ENCODE measurements around the gene SLC31A2.
"Not testable (repeated sequence)": the region's sequence is repeated elsewhere in the genome, so short reads cannot be mapped to it uniquely, and the experiment has no call there.

SLC31A2 gene

DNA sequence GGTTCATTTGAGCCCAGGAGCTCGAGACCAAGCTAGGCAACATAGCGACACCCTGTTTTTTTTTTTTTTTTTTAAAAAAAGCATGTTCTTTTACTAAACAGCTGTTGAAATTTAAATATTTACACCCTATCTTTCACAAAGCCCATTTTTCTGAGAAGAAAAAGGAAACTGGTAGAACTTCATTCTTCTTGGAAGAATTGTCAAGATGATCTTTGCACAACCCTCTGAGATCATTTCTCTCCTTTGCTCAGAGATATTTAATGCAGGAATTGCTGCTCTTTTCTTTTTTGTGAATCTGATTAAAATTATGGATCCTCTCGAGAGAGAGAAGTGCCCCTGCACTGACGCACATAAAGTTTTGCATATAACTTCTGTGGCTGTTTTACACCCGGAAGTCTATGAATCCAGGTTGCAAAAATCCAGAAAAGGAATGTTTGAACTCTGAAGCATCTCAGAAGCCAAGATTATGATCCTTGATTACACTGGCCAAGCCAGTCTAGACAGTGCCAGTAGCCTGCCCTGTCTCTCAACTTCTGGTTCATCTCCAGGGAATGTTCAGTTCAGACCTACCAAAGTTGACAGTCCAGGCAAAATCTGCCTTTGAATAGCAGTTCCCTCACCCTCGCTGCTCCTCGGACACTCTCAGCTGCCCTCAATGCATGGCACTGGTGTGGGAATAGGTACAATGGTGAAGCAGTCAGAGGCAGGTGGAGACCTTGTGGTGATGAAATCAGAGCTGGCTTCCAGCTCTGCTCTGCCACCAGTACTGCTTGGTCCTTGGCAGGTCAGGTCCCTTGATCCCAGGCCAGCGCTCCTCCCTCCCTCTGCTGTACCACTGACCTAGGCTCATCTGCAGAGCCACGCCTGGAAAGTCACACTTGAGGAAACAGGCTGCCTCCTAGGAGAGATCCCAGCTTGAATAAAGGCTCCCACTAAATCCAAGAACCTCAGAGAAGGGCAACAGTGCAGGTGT is 13.3 kb upstream of the SLC31A2 start:
- no peak overlapping the region for H3K9ac ChIP-seq (ENCODE audit: low read depth in 1 of 2, low read length in 2 of 2)
- peaks cover 0 to 4% of the 10 kb centered on the region in 2 donors for H3K27me3 ChIP-seq (ENCODE audit: control insufficient read depth in 1 of 2, insufficient read depth in 2 of 2, low read length in 2 of 2)
- H3K4me1 ChIP-seq (ENCODE audit: control insufficient read depth in 1 of 2, insufficient read depth in 2 of 2, low read length in 2 of 2) = no peaks in the 10 kb centered on the region
- H3K9me3 ChIP-seq (ENCODE audit: control insufficient read depth in 1 of 2, low read length in 2 of 2) = no peaks in the 10 kb centered on the region
- H3K27ac ChIP-seq (ENCODE audit: low read depth, low read length) = no peak overlapping the region
- H3K4me3 ChIP-seq (ENCODE audit: low read depth in 1 of 2, low read length in 2 of 2) = no peak overlapping the region
- H3K36me3 ChIP-seq (ENCODE audit: control insufficient read depth in 1 of 2, insufficient read depth in 2 of 2, low read length in 2 of 2) = no peaks in the 10 kb centered on the region

DNA sequence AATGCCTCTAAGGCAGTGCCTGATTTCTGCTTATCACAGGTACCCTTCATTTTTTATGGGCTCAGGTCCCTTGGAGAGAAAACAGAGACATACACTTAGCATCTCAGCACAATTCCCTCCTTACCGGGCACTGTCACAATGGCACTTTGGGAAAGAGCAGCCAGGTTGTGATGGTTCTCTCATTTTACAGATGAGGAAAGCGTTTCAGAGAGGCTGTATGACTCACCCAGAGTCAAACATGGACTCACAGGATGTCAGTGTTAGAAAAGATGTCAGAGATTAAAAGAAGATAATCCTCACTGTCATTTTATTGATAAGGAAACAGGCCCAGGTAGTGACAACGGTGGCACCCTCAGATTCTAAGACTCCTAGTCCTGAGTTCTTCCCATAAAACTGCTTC is 12.0 kb upstream of the SLC31A2 start:
- H3K9me3 ChIP-seq (ENCODE audit: control insufficient read depth in 1 of 2, low read length in 2 of 2) = no peaks in the 10 kb centered on the region
- no peak overlapping the region for H3K9ac ChIP-seq (ENCODE audit: low read depth in 1 of 2, low read length in 2 of 2)
- no peaks in the 10 kb centered on the region for H3K36me3 ChIP-seq (ENCODE audit: control insufficient read depth in 1 of 2, insufficient read depth in 2 of 2, low read length in 2 of 2)
- no peak overlapping the region for H3K27ac ChIP-seq (ENCODE audit: low read depth, low read length)
- peaks cover 0 to 8% of the 10 kb centered on the region in 2 donors for H3K27me3 ChIP-seq (ENCODE audit: control insufficient read depth in 1 of 2, insufficient read depth in 2 of 2, low read length in 2 of 2)
- H3K4me1 ChIP-seq (ENCODE audit: control insufficient read depth in 1 of 2, insufficient read depth in 2 of 2, low read length in 2 of 2) = no peaks in the 10 kb centered on the region
- no peak overlapping the region for H3K4me3 ChIP-seq (ENCODE audit: low read depth in 1 of 2, low read length in 2 of 2)

DNA sequence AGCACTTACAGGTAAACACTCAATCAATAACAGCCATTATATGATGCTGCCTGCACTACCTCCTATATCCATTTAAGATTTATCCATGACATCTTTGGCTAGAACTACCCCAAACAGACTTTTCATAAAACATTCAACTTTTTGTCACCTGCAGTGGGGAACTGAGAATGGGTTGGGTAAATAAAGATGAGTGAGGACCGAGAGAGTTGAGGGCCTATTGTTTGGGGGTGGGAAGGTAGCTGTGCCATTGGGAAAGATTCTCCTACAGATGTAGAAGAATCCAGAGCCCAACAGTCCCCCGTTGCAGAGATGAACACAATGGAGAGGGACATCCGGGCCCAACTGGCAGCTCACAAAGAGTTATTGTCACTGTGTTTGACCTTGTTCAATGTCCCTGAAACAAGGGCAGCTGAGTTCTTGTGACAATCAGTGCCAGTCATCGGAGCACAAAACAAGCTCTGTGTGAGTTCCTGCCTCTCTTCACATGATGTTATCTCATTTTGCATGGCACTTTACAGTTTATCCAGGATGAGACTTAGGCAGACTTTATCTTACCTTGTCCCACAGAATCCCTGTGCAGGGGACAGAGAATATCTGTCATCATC is 11.5 kb upstream of the SLC31A2 start:
- H3K4me1 ChIP-seq (ENCODE audit: control insufficient read depth in 1 of 2, insufficient read depth in 2 of 2, low read length in 2 of 2) = no peaks in the 10 kb centered on the region
- no peak overlapping the region for H3K27ac ChIP-seq (ENCODE audit: low read depth, low read length)
- H3K9me3 ChIP-seq (ENCODE audit: control insufficient read depth in 1 of 2, low read length in 2 of 2) = no peaks in the 10 kb centered on the region
- H3K9ac ChIP-seq (ENCODE audit: low read depth in 1 of 2, low read length in 2 of 2) = no peak overlapping the region
- peaks cover 0 to 8% of the 10 kb centered on the region in 2 donors for H3K27me3 ChIP-seq (ENCODE audit: control insufficient read depth in 1 of 2, insufficient read depth in 2 of 2, low read length in 2 of 2)
- H3K36me3 ChIP-seq (ENCODE audit: control insufficient read depth in 1 of 2, insufficient read depth in 2 of 2, low read length in 2 of 2) = no peaks in the 10 kb centered on the region
- no peak overlapping the region for H3K4me3 ChIP-seq (ENCODE audit: low read depth in 1 of 2, low read length in 2 of 2)

DNA sequence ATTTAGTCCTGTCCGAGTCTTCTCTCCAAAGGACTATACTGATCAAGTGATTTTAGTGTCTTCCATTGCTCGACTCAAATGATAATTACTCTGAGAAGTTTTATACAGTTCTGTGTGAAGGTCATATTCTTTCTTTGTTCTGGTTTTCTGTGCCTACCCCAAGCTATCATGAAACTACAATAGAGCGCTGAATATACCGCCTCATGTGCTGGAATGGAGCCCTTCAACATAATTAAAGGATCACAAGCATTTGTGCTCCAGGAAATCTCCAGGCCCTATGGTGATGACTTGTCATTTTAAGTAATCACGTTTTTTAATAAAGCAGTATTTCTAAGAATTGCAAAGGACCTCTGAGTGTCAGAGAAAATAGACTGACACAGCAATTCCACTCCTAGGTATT is 10.9 kb upstream of the SLC31A2 start:
- no peaks in the 10 kb centered on the region for H3K36me3 ChIP-seq (ENCODE audit: control insufficient read depth in 1 of 2, insufficient read depth in 2 of 2, low read length in 2 of 2)
- H3K4me1 ChIP-seq (ENCODE audit: control insufficient read depth in 1 of 2, insufficient read depth in 2 of 2, low read length in 2 of 2) = no peaks in the 10 kb centered on the region
- no peak overlapping the region for H3K27ac ChIP-seq (ENCODE audit: low read depth, low read length)
- no peak overlapping the region for H3K4me3 ChIP-seq (ENCODE audit: low read depth in 1 of 2, low read length in 2 of 2)
- no peak overlapping the region for H3K9ac ChIP-seq (ENCODE audit: low read depth in 1 of 2, low read length in 2 of 2)
- H3K9me3 ChIP-seq (ENCODE audit: control insufficient read depth in 1 of 2, low read length in 2 of 2) = no peaks in the 10 kb centered on the region
- H3K27me3 ChIP-seq (ENCODE audit: control insufficient read depth in 1 of 2, insufficient read depth in 2 of 2, low read length in 2 of 2) = peaks cover 0 to 8% of the 10 kb centered on the region in 2 donors

DNA sequence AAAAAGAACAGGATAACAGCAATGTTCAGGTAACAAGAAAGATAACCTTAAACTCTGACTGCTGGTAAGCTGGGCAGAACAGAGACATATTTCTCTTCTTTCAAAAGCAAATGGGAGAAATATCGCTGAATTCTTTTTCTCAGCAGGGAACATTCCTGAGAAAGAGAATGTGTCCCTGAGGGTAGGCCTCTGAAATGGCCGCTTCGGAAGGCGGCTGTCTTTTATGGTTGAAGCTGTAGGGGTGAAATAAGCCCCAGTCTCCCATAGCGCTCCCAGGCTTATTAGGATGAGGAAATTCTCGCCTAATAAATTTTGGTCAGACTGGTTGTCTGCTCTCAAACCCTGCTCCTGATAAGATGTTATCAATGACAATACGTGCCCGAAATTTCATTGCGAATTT is 9.9 kb upstream of the SLC31A2 start:
- H3K4me3 ChIP-seq (ENCODE audit: low read depth in 1 of 2, low read length in 2 of 2); H3K9me3 ChIP-seq (ENCODE audit: control insufficient read depth in 1 of 2, low read length in 2 of 2); H3K9ac ChIP-seq (ENCODE audit: low read depth in 1 of 2, low read length in 2 of 2); H3K27me3 ChIP-seq (ENCODE audit: control insufficient read depth in 1 of 2, insufficient read depth in 2 of 2, low read length in 2 of 2); H3K4me1 ChIP-seq (ENCODE audit: control insufficient read depth in 1 of 2, insufficient read depth in 2 of 2, low read length in 2 of 2); H3K27ac ChIP-seq (ENCODE audit: low read depth, low read length); H3K36me3 ChIP-seq (ENCODE audit: control insufficient read depth in 1 of 2, insufficient read depth in 2 of 2, low read length in 2 of 2): not testable (repeated sequence)

DNA sequence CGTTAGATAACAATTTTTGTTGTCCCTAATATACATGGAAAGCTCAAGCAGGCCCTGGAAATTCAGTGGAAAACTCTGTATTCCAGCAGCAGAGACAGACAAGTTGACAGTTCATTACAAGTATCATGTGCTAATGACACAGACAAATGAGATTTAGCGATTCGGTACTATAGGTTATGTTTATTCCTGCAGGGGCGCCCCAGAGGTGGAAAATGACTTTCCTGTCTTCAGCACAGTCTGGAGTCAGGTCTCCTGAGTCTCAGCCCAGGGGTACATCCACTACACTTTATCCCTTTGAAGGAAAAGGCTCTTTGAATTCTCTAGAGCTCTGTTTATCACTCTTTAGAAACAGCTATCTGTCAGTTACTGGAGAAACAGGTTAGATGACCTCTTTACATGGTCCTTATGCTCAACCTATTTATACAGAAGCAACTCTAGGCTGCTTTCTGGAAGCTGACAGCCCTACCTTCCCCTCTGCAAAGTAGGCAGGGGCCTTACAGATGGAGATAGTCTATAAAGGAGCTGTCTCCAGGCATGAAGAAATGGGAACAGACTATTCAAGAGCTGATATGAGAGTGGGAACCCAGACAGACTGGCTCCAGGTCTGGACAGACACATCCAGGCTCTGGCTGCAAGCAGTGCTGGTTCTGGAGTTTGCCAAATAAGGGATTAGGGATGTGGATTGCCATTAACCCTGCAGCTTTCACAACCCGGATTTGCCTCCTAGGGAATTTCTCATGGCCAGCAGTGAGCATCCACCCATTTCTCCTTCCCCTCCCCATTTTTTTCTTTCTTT is 7.2 kb upstream of the SLC31A2 start:
- peaks cover 0 to 4% of the 10 kb centered on the region in 2 donors for H3K27me3 ChIP-seq (ENCODE audit: control insufficient read depth in 1 of 2, insufficient read depth in 2 of 2, low read length in 2 of 2)
- no peaks in the 10 kb centered on the region for H3K4me1 ChIP-seq (ENCODE audit: control insufficient read depth in 1 of 2, insufficient read depth in 2 of 2, low read length in 2 of 2)
- no peaks in the 10 kb centered on the region for H3K36me3 ChIP-seq (ENCODE audit: control insufficient read depth in 1 of 2, insufficient read depth in 2 of 2, low read length in 2 of 2)
- no peak overlapping the region for H3K9ac ChIP-seq (ENCODE audit: low read depth in 1 of 2, low read length in 2 of 2)
- no peak overlapping the region for H3K27ac ChIP-seq (ENCODE audit: low read depth, low read length)
- no peaks in the 10 kb centered on the region for H3K9me3 ChIP-seq (ENCODE audit: control insufficient read depth in 1 of 2, low read length in 2 of 2)
- H3K4me3 ChIP-seq (ENCODE audit: low read depth in 1 of 2, low read length in 2 of 2) = no peak overlapping the region

DNA sequence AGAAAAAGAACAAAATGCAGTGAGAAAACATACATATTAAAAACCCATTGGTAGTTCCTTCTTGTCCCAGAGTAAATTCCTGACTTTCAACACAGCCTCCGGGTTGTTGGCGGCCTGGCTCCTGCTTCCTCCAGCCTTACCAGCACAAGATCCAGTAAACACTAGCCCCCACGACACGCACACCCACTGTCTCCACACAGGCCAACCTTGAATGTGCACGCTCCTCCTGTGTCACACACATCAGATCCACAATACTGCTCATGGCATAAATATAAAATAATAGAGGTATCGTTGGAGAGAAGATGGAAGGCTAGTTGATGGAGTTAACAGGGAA is 2.5 kb upstream of the SLC31A2 start:
- peaks cover 0 to 17% of the 10 kb centered on the region in 2 donors for H3K4me1 ChIP-seq (ENCODE audit: control insufficient read depth in 1 of 2, insufficient read depth in 2 of 2, low read length in 2 of 2)
- no peaks in the 10 kb centered on the region for H3K9me3 ChIP-seq (ENCODE audit: control insufficient read depth in 1 of 2, low read length in 2 of 2)
- H3K27me3 ChIP-seq (ENCODE audit: control insufficient read depth in 1 of 2, insufficient read depth in 2 of 2, low read length in 2 of 2) = peaks cover 0 to 4% of the 10 kb centered on the region in 2 donors
- no peaks in the 10 kb centered on the region for H3K36me3 ChIP-seq (ENCODE audit: control insufficient read depth in 1 of 2, insufficient read depth in 2 of 2, low read length in 2 of 2)
- no peak overlapping the region for H3K9ac ChIP-seq (ENCODE audit: low read depth in 1 of 2, low read length in 2 of 2)
- no peak overlapping the region for H3K4me3 ChIP-seq (ENCODE audit: low read depth in 1 of 2, low read length in 2 of 2)
- H3K27ac ChIP-seq (ENCODE audit: low read depth, low read length) = no peak overlapping the region

DNA sequence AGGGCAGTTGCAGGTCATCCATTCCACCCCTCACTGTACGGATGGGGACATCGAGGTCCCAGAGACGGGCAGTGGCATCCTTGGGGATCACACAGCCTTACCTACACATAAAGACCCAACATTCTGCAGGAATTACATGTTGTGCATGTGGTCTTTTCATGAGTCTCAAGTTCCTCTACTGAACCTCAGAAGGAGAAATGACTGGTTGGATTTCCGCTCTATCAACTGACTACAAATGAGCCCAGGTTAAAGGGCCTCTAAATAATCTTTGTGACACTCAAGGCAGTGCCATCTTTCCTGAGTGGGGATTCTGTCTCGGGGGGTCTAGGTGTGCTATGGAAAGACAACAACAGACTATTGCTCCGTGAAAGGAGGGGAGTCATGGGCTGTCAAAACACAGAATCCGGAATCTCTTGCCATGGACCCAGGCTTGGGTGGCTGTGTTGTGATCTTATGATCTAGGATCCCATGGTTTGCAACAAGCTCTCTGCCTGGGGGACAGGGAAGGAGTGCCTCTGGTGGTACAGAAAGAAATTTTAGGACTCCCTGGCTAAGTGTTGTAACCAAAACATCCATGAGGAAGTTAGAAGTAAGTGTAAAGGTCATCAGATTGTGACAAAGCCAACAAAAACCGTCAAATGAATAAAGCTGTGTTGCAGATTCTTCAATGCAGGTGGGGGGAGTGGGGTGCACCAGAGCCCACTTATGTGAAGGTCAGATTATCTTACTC is 1.9 kb upstream of the SLC31A2 start:
- Histone ChIP-seq H3K9ac (ENCODE audit: low read depth in 1 of 2, low read length in 2 of 2) (no peak overlapping the region), H3K4me1 (ENCODE audit: control insufficient read depth in 1 of 2, insufficient read depth in 2 of 2, low read length in 2 of 2) (peaks cover 0 to 17% of the 10 kb centered on the region in 2 donors), H3K4me3 (ENCODE audit: low read depth in 1 of 2, low read length in 2 of 2) (no peak overlapping the region), H3K9me3 (ENCODE audit: control insufficient read depth in 1 of 2, low read length in 2 of 2) (no peaks in the 10 kb centered on the region), H3K27ac (ENCODE audit: low read depth, low read length) (no peak overlapping the region), H3K27me3 (ENCODE audit: control insufficient read depth in 1 of 2, insufficient read depth in 2 of 2, low read length in 2 of 2) (no peaks in the 10 kb centered on the region), H3K36me3 (ENCODE audit: control insufficient read depth in 1 of 2, insufficient read depth in 2 of 2, low read length in 2 of 2) (no peaks in the 10 kb centered on the region)

DNA sequence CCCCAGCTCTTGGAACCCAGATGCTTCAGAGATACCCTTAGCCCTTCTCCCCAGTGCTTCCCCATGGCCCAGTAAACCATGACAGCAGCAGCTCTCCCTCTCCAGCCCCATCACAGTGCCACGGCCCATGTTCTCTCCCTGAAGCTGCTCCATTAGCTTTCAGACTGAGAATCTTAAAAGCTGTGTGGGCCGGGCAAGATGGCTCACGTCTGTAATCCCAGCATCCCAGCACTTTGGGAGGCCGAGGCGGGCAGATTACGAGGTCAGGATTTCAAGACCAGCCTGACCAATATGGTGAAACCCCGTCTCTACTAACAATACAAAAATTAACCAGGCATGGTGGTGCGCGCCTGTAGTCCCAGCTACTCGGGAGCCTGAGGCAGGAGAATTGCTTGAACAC is 1.2 kb upstream of the SLC31A2 start:
- H3K4me1 ChIP-seq (ENCODE audit: control insufficient read depth in 1 of 2, insufficient read depth in 2 of 2, low read length in 2 of 2) = peaks cover 0 to 17% of the 10 kb centered on the region in 2 donors
- H3K4me3 ChIP-seq (ENCODE audit: low read depth in 1 of 2, low read length in 2 of 2); H3K27me3 ChIP-seq (ENCODE audit: control insufficient read depth in 1 of 2, insufficient read depth in 2 of 2, low read length in 2 of 2); H3K27ac ChIP-seq (ENCODE audit: low read depth, low read length); H3K36me3 ChIP-seq (ENCODE audit: control insufficient read depth in 1 of 2, insufficient read depth in 2 of 2, low read length in 2 of 2); H3K9ac ChIP-seq (ENCODE audit: low read depth in 1 of 2, low read length in 2 of 2); H3K9me3 ChIP-seq (ENCODE audit: control insufficient read depth in 1 of 2, low read length in 2 of 2): not testable (repeated sequence)
